Stimulated activated CD4-positive, alpha-beta T cell treated with anti-CD3 and anti-CD28 coated beads, Interleukin-15, amount 100 ng/mL, for 24 hours (primary cell): ENCODE data around the gene PDYN.

Experiments
- DNase-seq: peaks from one replicate; pipeline ENCODE4 v3.0.0-alpha.2; 2020

Gene PDYN

DNA sequence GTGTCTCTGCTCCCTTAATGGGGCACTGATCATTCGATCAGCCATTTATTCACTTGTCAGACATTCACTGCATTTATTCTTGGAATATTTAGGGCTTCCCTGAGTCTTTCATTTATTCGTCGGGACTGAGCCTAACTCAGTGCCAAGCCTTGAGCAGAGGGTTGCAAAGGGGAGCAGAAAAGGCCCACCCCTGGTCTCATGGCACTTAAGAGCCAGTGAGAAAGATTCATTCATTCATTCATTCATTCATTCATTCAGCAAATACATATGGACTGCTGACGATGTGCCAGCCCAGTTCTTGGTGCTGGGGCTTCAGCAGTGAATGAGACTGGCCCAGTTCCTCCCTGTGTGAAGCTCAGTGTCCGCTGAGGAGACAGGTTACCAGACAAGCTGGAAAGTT is 62.0 kb downstream of the PDYN start:
- no peak for DNase-seq

- no peak for DNase-seq
Observed at GRCh38 chr20:1930165-1930564, 63.7 kb downstream of the PDYN start.

DNA sequence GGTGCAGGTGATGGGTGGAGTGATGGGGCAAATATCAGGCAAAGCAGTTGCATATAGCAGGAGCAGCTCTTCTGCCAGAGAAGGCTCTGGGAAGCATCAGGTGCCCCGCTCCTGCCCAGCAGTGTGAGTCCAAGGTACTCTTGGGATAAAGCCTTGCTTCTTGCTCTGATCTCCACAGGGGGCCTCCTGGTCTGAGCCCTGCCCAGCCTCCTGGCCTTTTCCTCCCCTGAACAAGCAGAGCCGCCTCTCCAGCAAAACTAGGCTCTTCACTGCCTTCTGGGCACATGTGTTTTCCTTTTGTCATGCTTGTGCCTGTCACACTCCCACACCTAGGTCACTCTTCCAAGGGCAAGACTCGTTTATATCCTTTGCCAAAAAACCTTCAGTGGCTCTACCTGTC is 64.4 kb downstream of the PDYN start:
- no peak for DNase-seq

DNA sequence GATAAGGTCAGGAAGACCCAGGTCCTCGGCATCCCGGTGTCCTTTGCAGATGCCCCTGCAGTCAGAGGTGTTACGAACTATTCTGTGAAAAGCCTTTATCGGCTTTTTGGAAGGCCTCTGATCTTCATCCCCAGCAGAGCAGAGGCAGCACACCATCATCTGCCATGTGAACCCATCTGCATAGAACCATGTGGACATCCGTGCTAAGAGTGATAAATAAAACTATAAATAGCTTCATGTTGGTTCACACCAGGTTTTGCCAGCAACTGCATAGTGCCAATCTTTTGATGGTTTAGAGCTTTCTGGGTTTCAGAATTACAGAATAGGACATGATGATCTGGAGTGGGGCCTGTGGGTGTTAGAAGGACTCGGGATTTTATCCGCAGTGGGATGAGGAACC is 65.1 kb downstream of the PDYN start:
- DNase-seq: no peak
